HL-60/S4 treated with phorbol 12-myristate 13-acetate at 8.2 ng/mL for 4 days and 3 days (cell line): ENCODE data around the gene THUMPD2.
"Not testable (repeated sequence)": the region's sequence is repeated elsewhere in the genome, so short reads cannot be mapped to it uniquely, and the experiment has no call there.

Experiments
- in situ Hi-C: fragments of 300-500 bp; cut with MboI; formaldehyde crosslinking; loops from 2 replicates; pipeline ENCODE4 v1.15.0; 2022; ENCODE audit warnings: low sequenced_read_pairs

THUMPD2 gene, protein sequence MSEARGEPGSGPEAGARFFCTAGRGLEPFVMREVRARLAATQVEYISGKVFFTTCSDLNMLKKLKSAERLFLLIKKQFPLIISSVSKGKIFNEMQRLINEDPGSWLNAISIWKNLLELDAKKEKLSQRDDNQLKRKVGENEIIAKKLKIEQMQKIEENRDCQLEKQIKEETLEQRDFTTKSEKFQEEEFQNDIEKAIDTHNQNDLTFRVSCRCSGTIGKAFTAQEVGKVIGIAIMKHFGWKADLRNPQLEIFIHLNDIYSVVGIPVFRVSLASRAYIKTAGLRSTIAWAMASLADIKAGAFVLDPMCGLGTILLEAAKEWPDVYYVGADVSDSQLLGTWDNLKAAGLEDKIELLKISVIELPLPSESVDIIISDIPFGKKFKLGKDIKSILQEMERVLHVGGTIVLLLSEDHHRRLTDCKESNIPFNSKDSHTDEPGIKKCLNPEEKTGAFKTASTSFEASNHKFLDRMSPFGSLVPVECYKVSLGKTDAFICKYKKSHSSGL

DNA sequence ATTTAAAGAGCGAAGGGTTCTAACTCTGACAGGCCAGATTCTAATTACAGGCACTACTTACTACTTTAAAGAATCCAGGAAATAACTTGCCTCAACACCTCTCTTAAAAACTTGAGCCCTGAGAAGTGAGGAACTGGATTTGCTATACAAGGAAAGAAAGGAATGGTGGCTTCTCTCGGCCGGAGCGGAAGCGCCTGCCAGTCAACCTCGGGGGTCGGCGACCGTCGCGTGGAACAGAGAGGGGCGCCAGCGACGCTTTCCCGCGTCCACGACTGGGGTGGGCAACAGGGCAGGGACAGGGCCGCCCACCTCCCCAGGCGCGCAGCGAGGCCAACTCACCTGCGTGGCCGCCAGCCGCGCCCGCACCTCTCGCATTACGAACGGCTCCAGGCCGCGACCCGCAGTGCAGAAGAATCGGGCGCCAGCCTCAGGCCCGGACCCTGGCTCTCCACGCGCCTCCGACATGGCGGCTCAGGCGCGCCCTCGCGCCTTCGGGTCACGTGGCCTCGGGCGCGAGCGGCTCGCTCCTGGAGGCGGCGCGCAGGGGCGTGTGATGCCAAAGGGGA, at the start of gene THUMPD2:
TSS of gene THUMPD2 (minus strand) at position 484 of the 566 bp plus-strand sequence. CDS start at position 465, 19 bp downstream.
- in situ Hi-C loops, result no loop called here

DNA sequence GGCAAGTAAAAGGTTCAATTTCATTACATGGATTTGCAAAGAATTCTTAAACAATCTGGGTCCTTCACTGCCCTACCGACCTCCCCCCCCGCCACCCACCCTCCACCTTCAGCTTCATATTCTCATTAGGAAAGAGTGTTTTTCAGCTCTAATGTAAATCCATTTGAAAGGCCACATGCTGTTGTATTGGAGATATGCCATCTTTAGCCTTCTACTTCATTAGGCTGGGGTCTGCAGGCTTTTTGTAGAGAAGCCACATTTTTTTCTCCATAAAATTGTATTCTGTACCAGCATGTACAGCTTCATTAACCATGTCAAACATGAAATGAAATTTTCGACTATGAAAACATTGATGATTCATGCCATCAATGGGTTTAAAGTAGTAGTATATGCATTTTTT, 42.8 kb upstream of the THUMPD2 start:
- in situ Hi-C loops, result no loop called here

DNA sequence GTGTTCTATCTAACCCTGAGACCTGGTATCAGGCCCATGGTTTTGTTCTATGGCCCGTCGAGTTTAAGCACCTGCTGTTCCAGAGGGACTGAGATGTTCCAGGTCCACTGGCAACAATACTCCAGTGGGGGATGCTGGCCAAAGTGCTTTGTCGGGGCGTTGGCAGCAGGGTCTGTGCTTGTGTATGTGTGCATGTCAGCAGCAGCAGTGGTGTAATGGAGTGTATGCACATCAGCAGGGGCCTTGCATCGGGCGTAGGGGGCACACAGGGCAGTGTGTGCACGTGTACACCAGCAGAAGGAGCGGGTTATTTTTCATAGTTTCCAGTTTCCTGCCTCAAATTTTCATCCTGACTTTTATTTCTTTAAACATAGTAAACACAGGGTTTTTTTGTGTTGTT, 37.8 kb upstream of the THUMPD2 start:
- in situ Hi-C loops, result no loop called here

DNA sequence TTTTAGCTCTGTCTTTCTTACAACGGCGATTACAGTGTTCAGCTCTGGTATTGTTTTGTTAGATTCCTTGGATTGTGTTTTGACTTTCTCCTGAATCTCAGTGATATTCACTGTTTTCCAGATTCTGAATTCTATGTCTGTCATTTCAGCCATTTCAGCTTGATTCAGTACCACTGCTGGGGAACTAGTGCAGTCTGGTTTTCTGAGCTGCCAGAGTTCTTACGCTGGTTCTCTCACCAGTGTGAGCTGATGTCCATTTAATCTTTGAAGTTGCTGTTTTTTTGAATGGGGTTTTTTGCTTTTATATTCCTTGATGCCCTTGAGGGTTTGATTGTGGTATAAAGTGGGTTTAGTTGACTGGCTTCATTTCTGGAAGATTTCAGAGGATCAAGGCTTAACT, 37.4 kb upstream of the THUMPD2 start:
- in situ Hi-C loops, result no loop called here

DNA sequence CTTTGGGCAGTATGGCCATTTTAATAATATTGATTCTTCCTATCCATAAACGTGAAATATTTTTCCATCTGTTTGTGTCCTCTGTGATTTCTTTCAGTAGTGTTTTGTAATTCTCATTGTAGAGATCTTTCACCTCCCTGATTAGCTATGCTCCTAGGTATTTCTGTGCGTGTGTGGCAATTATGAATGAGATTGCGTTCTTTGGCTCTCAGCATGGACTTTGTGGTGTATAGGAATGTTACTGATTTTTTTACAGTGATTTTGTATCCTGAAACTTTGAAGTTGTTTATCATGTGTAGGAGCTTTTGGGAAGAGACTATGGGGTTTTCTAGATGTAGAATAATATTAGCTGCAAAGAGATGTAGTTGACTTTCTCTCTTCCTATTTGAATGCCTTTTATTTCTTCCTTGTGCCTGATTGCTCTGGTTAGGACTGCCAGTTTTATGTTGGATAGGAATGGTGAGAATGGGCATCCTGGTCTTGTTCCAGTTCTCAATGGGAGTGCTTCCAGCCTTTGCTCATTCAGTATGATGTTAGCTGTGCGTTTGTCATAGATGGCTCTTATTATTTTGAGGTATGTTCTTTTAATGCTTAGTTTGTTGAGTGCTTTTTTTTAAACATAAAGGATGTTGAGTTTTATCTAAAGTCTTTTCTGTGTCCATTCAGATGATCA, 27.0 kb upstream of the THUMPD2 start:
- in situ Hi-C loops, result no loop called here

DNA sequence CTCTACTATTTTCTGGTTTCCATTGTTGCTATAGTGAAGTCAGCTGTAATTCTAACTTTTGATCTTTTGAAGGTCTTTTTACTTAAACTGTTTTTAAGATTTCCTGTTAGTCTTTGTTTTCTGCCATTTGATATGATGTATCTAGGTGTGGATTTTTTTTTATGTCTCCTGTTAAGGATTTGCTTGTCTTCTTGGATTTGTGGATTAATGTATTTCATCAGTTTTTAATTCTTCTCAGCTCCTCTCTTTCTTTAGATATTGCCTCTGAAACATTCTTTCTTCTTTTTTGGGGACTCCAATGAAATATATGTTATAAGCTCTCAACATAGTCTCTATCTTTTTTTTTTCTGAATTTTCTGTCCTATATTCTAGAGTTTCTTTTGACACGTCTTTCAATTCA, 24.8 kb upstream of the THUMPD2 start:
- in situ Hi-C loops, result no loop called here

DNA sequence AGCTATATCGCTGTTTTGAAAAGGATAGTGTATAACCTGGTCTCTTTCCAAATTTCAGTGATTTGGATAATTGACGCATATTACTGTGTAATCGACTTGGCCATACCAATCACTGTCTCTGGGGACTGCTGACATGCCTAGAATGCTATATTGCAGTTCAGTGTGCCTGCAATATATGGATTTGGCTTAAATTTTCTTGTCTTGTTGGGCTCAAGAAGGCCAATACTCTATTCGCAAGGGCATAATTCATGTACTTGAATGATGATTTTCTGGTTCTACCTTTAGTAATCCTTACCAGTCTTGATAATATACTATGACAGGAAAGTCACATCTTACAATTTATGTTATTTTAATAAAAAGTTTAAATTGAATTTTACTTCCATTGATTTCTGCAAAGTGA, 21.7 kb upstream of the THUMPD2 start:
- in situ Hi-C loops, result no loop called here

DNA sequence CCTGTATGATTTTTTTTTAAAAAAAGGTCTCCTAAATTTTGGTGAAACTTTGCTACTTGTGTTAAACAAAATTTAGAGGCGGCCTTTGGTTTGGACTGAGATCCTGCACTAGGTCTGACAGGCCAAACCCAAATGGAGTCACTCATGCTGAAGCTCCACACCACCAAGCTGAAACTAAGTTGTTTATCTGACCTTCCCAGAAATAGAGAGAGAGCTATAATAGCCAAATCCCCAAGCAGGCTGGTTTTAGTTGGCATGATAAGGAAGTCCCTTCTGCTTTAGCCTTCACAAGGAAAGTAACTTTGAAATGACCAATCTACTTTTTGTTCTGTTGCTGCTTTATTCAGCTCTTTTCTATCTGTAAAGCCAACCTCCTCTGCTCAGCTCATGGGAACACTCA, 17.1 kb upstream of the THUMPD2 start:
- in situ Hi-C loops, result no loop called here

DNA sequence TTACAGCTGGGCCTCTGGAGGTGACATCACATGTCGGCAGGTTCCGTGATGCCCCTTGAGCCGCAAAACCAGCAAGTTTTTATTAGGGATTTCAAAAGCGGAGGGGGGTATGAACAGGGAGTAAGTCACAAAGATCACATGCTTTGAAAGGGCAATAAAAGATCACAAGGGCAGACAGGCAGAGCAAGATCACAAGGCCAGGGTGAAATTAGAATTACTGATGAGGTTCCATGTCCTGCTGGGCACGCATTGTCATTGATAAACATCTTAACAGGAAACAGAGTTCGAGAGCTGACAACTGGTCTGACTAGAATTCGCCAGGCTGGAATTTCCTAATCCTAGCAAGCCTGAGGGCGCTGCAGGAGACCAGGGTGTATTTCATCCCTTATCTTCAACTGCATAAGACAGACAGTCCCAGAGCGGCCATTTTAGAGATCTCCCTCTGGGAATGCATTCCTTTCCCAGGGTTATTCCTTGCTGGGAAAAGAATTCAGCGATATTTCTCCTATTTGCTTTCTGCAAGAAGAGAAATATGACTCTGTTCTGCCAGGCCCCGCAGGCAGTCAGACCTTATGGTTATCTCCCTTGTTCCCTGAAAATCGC, 11.3 kb upstream of the THUMPD2 start:
- in situ Hi-C loops, result not testable (repeated sequence)

DNA sequence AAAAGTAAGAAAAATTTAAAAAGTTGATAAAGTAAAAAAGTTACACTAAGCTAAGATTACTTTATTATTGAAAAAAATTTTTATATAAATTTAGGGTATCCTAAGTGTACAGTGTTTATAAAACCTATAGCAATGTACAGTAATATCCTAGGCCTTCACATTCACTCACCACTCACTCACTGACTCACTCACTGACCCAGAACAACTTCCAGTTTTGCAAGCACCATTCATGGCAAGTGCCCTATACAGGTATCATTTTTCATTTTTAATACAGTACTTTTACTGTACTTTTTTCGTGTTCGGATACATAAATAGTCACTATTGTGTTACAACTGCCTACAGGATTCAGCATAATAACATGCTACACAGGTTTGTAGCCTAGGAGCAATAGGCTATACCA, 8.9 kb upstream of the THUMPD2 start:
- in situ Hi-C loops, result no loop called here

DNA sequence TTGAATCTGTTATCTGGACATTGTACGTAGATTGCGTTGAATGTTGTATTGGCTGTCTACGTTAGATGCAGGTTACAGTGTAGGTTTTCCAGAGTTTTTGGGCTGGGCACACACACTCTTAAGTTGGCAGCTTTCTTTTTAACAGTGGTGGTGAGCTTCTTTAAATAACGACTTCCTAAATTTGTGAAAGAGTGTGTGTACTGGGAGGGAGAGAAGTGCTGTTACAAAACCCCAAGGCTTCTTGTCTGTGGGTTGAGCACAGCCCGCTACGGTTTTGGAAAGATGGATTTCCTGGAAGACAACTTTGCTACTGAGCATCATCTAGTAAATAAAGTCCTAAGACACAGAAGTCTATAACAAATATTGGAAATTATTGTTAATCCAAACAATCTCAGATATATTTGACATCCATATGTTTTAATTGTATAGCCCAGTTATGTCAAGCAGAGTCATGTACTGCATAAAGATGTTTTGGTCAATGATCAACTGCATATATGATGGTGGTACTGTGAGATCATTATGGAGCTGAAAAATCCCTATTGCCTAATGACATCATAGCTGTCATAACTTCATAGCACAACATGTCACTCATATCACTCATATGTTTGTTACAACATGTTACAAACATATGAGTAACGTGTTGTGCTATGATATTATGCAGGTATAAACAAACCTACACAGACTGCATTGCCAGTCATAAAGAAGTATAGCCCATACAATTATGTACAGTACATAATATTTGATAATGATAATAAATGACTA, 7.9 kb upstream of the THUMPD2 start:
- in situ Hi-C loops, result no loop called here

DNA sequence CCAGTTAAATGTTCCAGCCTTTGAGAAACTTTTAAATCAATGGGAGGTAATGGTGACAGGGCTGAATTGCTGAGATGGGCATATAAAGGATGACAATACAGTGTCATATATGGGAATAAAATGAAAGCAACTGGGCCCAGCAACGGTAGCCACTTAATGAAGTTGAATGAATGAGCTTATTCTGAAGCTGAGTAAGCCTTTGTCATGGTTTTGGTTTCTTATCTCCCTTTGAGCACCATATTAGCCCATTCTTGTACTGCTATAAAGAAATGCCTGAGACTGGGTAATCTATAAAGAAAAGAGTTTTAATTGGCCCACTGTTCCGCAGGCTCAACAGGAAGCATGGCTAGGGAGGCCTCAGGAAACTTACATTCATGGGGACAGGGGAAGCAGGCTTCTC, 3.5 kb upstream of the THUMPD2 start:
- in situ Hi-C loops, result no loop called here

DNA sequence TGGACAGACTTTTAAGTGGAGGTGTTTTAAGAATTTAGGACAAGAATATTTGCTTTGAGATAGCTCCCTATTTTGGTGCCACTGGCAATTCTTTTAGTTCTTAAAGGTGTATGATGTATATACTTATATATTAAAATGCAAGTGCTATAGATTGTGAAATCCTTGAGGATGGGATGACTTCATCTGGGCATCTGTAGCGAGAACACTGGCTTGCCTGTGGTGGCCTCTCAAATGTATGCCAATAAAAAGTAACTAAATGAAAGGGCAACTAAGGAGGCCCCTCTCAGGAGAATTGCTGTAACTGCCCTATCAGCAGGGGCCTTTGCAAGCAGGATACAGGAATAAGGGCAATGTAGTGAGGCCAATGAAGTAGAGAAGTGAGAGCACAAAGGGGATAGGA, 2.6 kb upstream of the THUMPD2 start:
- in situ Hi-C loops, result no loop called here

DNA sequence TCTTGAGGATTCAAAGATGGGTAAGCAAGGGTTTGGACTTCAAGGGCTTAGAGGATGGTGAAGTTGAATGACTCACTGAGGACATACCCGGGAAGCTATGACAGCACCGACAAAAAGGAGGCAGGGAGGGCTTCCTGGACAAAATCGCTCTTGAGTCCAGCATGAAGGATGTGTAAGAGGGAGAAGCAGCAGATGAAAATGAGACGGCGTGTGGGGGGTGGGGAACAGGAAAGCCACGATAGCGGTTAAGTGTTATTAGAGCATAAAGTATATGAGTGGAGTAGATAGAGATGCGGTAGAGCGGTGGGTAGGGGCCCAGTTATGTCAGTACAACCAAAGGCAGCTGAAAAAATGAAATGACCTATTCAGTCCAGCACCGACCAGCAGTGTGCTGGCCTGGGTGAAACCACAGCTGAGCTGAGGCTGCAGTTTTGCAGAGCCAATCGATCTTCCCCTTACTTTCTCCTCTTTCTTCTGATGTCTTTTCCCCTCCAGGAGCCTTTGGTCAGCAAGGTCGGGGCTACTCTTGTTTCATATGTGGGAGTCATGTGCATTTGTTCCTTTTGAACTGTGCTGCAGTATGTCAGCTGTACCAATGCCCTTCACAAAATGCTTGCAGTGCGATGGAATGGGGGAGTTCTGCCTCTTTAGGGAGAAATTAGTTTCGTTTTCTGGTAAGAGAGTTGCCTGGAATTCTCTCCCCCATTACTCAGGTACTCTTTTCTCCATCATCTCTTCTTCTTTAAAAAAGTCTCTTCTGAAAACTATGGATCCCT, 2.0 kb upstream of the THUMPD2 start:
- in situ Hi-C loops, result no loop called here

DNA sequence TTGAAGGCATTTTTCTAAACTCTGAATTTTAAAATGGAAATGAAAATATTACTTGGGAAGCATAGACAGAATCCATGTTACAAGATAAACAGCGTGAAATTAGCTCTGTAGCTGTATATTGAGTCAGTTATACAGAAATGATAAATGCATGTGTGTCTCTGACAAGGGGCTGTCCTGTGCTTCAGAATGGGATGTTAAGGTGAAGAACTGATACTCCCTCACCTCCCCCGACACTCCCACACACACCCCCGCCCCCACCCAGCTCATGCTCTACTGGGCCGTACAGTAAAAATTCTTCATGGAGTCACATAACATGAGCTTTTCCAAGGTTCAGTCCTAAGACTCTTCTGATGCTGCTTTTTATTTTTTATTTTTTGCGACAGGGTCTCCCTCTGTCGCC, 869 bp upstream of the THUMPD2 start:
- in situ Hi-C loops, result no loop called here

DNA sequence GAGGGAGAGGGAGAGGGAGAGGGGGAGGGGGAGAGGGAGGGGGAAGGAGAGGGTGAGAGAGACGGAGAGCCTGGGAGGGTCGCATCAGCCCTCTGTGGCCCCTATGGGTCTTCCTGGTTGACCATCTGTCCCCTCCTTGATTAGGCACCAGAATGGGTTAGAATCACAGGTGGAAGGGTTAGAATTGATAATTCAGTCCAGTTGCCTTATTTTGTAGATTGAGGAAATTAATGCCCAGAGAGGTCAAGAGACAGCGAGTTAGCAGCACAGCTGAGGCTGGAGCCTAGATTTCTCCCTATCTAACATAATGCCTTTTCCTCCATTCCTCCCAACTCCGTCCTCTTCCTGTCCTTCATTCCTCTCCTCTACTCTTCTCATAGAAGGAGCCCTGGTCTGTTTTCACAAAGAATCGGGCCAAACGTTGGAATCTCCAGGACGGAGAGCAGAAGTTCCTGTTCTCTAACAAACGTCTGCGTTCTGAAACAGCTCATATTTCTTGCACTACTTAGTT, 338 bp upstream of the THUMPD2 start:
- in situ Hi-C loops, result no loop called here

DNA sequence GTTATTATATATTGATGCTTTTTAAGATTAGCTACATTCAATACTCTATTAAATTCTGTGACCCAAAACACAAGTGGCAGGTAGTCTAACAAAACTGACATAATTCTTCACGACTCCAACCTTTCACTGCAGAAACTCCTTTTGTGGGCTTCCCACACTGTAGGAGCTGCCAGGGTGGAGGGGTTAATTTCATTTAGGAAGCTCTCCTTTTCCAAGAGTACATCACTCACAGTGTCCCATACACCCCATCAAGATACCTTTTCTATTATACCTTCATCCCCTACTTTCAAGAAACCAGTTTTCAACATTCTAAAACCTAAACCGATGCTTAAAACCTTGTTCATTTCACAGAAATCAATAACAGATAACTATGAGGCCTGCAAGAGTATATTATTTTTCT, 825 bp downstream of the THUMPD2 start:
- in situ Hi-C loops, result no loop called here

DNA sequence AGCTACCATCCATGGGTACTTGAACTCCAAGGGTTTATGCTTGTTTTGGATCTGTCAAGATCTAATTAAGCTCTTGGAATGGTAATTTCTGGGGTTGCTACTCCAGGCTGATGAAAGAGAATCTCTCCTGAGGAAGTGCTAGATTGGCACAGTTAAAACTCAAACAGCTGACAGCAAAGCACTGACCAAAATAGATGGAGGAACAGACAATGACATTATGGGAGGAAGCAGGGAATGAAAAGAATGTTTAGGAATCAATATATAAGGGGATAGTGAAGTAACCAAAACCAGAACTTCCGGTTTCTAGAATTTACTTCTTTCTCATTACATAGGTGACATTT, 6.3 kb downstream of the THUMPD2 start:
- in situ Hi-C loops, result no loop called here

DNA sequence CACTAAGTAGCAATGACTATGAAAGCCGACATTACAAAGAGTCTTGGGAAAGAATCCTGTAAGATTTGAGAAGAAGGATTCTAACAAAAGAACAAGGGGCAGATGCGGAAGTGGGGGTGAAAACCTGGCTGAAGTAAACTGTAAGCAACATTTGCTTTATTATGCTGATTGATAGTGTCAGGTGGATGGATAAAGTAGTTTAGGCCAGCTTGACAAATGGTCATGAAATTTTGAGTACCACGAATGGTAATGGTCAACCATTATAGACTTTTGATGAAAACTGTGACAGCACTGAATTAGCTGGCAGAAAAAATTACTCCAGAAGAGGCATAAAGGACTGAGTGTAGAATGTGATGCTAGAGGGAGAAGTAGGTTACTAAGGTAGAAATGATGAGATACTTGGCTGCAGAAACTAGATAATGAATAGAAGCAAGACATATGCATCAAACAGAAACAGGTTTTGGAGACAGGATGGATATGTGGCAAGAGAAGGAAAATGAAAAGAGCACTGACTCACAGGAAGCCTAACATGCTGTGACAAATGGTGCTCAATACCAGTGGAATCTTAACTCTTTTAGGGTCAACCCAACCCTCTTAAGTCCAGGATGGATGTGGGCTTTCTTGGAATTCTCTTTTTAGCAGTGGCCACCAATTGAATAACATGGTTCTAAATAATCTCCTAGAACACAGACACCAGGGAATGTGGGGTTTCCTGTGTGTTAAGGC, 6.8 kb downstream of the THUMPD2 start:
- in situ Hi-C loops, result no loop called here
